GM12801 (cell line): ENCODE results near the gene ANKRD33B.

Source experiments
- CTCF ChIP-seq: IDR thresholded peaks from one replicate; pipeline ENCODE4 v1.5.1; 2011; ENCODE audit warnings: control low read depth; ENCODE audit not compliant: insufficient read length; ENCODE audit errors: extremely low read depth

Gene ANKRD33B

GRCh38 chr5:10610058-10610457 lies 46.2 kb downstream of the ANKRD33B start:
- no peak for TF ChIP-seq CTCF

GRCh38 chr5:10611290-10611689 lies 47.4 kb downstream of the ANKRD33B start:
- no peak for TF ChIP-seq CTCF

DNA sequence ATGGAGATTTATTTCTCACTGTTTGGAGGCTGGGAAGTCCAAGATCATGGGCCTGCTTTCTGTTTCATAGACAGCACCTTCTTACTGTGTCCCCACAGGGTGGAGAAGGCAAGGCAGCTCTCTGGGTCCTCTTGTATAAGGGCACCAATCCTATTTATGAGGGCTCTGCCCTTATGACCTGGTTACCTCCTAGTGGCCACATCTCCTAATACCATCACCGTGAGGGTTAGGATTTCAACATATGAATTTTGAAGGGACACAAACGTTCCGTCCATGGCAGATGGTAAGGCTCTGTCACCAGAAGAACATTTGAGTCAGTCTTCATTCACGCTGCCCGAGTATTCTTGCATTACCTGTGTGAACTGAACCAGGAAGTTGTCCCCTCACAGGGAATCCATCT lies 48.4 kb downstream of the ANKRD33B start:
- no peak for TF ChIP-seq CTCF

DNA sequence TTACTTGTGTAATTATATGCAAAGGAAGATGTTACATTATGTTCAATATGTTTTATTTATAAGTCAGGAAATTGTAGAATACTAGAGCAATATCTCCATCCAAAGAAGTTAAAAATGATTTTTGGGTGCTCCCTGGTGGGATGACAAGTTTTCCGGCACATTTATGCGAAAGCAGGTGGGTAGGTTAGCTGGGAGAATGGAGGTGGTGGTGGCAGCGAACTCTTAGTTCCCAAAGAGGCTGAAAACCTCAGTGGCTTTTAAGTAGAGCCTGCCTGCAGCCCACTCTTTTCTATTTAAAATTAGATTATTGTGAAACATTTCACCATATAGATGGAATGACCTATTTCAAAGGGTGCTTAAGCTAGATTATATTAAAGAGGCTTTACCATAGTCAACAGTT lies 51.8 kb downstream of the ANKRD33B start:
- no peak for TF ChIP-seq CTCF

GRCh38 chr5:10617103-10617502 lies 53.2 kb downstream of the ANKRD33B start:
- no peak for TF ChIP-seq CTCF

GRCh38 chr5:10618311-10618710 lies 54.4 kb downstream of the ANKRD33B start:
- TF ChIP-seq CTCF = no peak

GRCh38 chr5:10619649-10620048 lies 55.8 kb downstream of the ANKRD33B start:
- no peak for TF ChIP-seq CTCF

- TF ChIP-seq CTCF = no peak
Measured at GRCh38 chr5:10620346-10620745, 56.5 kb downstream of the ANKRD33B start.
